GM21786 (cell line): ENCODE measurements around the gene FEN1.

ENCODE experiments used
- ATAC-seq: cut with Tn5 transposase; IDR thresholded peaks from one replicate; pipeline ENCODE4 v1.9.1; 2021; ENCODE audit not compliant: unreplicated experiment

FEN1 gene, protein sequence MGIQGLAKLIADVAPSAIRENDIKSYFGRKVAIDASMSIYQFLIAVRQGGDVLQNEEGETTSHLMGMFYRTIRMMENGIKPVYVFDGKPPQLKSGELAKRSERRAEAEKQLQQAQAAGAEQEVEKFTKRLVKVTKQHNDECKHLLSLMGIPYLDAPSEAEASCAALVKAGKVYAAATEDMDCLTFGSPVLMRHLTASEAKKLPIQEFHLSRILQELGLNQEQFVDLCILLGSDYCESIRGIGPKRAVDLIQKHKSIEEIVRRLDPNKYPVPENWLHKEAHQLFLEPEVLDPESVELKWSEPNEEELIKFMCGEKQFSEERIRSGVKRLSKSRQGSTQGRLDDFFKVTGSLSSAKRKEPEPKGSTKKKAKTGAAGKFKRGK

GRCh38 chr11:61792310-61793082, at the start of gene FEN1, which contains the start of gene TMEM258:
FEN1 (plus strand) TSS chr11:61792911; CDS start chr11:61795362, 2,451 bp downstream.
TMEM258 (minus strand) TSS chr11:61792599; CDS start chr11:61792558, 41 bp downstream.
- ATAC-seq: peak; percentile 83

- ATAC-seq: no peak
Observed at GRCh38 chr11:61743486-61744095, 49.1 kb upstream of the FEN1 start.

GRCh38 chr11:61744181-61744580, 48.5 kb upstream of the FEN1 start:
- ATAC-seq: no peak

DNA sequence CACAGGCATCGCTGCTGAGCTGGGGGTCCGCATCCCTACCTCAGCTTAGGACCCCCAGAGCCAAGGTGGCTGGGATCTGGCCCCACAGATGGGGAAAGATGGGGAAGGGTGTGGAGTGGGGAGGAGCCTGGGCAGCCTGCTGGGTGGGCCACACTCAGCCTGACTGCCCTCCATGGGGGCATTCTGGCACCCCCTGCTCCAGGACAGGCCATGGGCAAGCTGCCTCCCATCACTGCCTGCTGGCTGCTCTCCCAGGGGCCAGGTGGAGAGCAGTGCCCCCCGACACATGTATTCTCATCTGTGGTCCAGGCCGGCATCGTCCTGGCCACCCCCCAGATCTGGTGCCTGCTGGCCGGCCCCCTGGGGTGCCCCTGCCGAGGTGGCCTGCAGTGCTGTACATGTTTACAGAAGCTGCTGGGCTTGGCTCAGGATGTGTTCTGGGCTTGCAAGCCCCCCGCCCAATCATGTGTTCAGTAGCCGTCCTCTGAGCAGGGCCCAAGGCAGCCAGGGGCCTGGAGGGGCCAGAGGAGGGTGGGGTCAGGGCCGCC, 48.0 kb upstream of the FEN1 start:
- no peak for ATAC-seq

GRCh38 chr11:61745781-61746441, 46.8 kb upstream of the FEN1 start:
- no peak for ATAC-seq

DNA sequence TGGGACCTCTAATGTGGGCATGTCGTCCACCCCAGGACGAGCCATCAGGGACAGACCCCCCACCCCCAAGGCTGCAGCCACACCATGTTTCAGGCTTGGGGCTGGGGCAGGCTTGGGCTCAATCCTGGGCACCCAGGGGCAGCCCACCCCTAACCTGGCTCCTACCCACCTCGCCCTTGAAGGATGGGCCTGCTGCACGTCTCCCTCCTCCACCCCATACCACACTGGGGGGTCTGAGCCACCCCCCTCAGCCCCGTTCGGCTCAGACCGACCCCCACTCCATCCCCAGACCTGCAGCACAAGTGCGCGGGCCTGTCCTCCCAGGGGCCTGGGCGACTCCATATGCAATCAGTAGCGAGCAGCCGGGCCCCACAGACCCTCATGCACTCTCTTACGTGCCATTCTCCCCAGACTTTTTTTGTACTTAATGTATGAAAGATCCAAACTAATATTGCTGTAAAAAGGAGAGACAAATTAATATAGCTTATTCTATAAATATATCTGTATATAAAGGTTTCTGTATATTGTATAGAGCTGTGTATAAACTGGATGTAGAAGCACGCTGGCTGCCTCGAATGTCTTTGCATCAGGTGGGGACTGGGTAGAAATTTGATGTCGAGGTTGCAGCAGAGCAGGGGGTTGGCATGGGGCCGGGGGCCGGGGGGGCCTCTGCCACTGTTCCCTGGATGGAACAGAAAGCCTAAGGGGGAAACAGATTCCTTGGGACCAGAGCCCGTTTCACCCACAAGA, 46.1 kb upstream of the FEN1 start:
- ATAC-seq: no peak

DNA sequence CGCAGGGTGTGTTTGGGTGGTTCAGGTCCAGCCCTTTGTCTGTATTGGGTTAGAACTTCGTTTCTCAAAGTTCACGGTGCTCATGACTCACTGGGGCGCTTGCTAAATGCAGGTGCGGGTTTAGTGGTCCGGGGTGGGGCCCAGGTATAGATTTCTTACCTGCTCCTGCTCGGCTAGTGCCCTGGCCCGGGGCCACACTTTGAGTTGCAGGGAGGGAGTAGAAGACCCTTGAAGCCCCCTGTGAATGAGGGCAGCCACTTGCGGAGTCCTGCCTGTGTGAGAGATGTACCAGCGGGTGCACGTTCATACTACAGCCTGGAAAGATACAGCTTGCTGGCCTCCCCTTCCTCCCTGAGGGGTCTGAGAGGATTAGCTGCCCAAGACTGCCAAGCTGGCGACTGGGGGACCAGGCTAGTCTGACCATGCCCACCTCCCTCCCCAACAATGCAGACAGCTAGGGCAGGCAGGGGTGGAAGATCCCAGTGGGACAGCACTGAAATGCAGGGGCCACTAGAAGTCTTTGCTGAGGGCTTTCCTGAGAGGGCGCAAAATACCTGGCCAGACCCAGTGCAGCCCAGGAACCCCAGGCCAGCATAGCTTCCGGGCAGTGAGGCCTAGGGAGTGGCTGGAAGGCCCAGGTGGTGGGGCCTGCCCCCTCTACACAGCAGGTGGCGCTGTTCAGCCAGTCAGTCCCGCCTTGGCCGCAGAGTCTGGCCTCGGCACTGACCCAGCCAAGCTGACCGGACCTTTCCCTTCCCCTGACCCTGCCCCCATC, 45.3 kb upstream of the FEN1 start:
- ATAC-seq: peak; percentile 62

DNA sequence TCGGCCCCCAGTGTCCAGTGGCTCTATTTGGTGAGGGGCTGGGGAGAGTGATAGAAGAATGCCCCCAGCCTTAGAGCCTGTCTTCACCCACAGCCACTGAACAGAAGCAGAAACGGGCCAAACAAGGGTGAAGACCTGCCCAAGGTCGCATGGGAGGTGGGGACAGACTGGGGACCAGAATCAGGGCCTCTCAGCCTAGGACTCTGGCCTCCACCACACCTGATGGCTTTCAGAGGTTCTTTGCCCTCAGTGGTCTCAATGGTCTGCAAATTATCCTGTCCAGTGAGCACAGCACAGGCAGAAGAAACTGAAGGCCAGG, 44.8 kb upstream of the FEN1 start:
- ATAC-seq: no peak

- no peak for ATAC-seq
Observed at GRCh38 chr11:61749591-61750217, 43.0 kb upstream of the FEN1 start.

GRCh38 chr11:61750631-61751273, 42.0 kb upstream of the FEN1 start:
- no peak for ATAC-seq

DNA sequence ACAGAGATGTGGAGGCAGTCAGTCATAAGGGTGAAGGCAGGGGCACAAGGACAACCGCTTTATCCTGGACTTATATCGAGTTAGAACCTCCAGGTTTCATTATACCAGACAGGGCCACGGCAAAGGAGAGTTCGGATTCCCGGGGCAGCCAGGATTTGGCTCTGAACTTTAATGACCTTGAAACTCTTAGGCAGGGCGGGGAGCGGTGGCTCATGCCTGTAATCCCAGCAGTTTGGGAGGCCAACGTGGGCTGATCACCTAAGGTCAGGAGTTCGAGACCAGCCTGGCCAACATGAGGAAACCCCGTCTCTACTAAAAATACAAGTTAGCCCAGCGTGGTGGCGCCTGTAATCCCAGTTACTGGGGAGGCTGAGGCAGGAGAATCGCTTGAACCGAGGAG, 41.3 kb upstream of the FEN1 start:
- no peak for ATAC-seq

DNA sequence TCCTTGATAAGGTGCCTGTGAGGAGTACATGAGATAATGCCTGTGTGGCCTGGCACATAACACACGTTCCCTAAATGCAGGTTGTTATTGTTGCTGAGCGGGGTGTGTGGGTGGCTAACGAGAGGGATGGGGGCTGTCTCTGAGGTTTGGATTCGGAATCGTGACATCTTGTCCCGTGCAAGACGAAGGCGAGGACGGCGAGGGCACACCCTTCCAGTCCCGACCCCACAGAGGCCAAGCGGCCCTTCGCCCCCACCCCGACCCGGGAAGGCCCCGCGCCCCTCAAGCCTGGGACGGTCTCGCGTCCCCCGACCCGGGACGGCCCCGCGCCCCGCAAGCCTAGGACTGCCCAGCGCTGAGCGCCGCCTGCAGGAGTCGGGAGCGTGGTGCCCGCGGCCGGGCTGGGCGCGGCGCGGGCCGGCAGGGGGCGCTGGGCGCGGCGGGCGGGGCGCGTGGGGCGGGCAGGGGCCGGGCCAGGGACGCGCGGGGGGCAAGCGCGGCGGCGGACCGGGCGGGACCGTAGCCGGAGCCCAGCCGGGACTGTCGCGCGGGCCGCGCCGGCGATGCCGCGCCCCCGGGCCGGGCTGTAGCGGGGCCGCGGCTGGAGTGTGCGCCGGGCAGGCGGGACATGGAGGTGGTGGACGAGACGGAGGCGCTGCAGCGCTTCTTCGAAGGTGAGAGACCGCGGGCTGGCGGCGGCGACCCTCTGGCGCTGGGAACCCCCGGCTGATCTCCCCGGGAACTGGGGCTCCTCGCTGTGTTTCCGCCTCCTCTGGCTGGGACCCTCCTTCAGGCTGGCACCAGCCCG, 40.4 kb upstream of the FEN1 start, which contains the start of gene MYRF:
Gene MYRF (plus strand): TSS at position 520 of the 808 bp plus-strand sequence. CDS start 109 bp downstream, at position 629.
- no peak for ATAC-seq

- no peak for ATAC-seq
Observed at GRCh38 chr11:61752925-61753521, 39.7 kb upstream of the FEN1 start.

DNA sequence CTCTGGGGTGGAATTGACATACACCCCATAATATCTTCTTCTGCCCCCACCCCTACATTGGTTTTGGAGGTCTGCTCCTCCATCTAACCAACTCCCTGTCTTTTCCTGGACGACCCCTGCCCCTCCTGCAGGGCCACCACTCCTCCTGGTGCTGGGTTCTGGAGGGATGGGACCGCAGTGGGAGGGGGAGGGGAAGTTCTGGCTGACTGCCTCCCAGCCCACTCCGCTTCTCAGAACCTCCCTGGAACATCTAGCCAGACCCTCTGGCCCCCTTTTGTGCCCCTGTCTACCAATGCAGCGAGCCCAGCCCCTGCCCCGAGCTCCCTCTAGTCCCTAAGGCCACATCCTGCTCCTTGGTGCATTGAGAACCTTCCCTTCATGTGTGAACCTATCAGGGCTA, 39.0 kb upstream of the FEN1 start:
- ATAC-seq: no peak

- no peak for ATAC-seq
Observed at GRCh38 chr11:61754534-61755482, 37.9 kb upstream of the FEN1 start.

DNA sequence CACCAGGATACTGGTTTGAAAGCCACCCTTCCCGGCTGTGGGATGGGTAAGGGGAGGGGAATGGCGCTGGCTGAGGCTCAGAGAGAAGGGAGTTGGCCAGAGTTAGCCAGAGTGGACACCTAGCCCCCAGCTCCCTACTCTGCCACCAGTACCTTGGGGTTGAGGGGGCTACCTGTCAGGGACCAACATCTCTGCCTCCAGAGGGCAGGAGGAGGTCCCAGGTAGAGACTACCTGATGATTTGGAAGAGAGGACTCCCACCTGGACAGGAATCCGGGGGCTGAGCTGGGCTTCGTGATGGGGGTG, 36.6 kb upstream of the FEN1 start:
- no peak for ATAC-seq
